UCSD-AML1 (cell line): ENCODE measurements around the gene MSI2.

Experiments used
- DNase-seq: peaks from one replicate; lab custom pipeline; 2025; ENCODE audit not compliant: unreplicated experiment; lab: John Stamatoyannopoulos, UW

MSI2 gene

DNA sequence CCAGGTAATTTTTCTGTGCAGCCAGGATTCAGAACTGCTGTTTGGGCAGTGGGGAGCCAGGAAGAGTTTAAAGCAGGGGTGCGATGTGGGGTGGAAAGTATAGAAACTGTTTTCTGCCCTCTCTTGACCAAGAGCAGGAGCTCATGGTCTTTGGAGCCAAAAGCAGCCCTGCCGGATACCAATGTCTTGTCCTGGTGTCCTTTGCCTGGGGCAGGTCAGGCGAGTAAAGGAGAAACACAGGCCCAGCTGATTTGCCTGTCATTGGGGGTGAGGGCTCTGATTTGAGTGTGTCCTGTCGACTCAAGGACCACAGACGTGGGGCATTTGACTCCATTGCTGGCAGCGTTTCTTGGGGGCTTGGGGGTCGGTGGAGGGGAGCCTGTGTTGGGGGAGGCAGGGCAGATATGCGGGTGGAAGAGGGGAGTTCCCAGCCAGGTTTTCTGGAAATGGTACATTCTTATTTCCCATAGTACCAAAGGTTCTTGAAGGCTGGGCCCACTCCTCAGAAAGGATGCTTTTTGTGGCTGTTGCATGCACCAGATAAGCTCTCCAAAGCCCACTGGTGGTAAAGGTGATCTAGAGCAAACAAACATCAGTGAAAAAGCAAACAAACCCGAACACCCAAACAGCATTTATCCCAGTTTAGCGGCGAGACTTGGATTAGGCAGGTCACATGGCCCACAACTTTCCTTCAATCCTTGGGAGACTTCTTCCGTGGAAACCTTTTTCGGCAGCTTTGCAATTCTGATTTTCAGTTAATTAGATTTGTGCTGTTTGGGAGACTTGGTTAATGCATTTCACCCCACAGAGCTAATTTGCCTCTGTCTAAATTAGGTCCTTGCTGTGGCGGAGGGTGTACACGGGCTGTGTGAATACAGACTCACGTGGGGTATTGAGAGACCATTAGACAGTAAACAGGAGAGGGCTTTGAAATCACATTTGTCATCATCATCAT, 59.0 kb downstream of the MSI2 start:
- DNase-seq, result no peak

DNA sequence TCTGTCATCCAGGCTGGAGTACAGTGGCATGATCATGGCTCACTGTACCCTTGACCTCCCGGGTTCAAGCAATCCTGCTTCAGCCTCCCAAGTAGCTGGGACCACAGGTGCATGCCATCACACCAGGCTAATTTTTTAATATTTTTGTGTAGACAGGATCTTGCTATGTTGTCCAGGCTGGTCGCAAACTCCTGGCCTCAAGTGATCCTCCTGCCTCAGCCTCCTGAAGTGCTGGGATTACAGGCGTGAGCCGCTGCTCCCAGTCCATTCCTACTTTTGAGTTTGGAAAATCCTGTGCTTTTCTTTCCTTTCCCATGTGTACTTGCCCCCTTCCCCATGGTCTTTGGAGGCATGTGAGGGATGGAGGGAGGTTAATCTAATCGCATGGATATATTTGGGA, 60.0 kb downstream of the MSI2 start:
- DNase-seq, result no peak

- no peak for DNase-seq
Observed at GRCh38 chr17:57317079-57317478, 60.8 kb downstream of the MSI2 start.

- DNase-seq, result no peak
Observed at GRCh38 chr17:57318913-57319312, 62.6 kb downstream of the MSI2 start.

DNA sequence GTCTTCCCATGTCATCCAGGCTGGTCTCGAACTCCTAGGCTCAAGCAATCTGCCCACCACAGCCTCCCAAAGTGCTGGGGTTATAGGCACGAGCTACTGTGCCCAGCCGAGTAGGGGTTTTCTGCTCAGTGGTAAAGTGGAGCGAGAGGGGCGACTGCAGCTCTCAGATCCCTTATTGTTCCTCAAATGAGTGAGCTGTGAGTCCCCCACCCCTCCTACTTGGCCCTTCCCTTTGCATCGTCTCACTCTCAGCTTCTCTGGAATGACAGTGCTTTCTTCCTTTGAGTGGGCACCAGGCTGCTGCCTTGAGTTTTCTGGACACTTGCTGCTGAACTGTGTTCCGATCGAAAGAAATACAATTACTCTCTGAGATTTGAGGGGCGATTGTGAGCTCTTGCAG, 63.5 kb downstream of the MSI2 start:
- DNase-seq, result no peak

- DNase-seq, result no peak
Observed at GRCh38 chr17:57323391-57323790, 67.1 kb downstream of the MSI2 start.

- DNase-seq, result no peak
Observed at GRCh38 chr17:57324060-57324459, 67.7 kb downstream of the MSI2 start.

DNA sequence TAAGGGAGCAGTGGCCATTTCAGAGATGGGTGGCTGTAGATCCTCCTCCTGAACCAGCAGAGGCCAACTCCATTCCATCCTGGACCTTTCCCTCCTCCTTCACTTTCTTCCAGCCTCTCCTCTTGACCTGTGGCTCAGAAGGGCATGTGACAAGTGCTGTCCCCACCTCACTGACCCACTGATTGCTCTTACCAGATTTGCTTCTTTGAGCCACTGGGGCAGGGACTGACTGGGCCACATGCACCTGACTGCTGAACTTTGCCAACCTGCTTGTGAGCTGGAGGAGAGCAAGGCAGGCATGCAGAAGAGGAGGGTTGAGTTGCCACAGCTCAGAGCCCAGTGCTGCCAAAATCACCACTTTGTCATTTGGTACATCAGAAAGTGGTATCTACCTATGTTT, 68.3 kb downstream of the MSI2 start:
- no peak for DNase-seq

- DNase-seq, result no peak
Observed at GRCh38 chr17:57326336-57326735, 70.0 kb downstream of the MSI2 start.

- no peak for DNase-seq
Observed at GRCh38 chr17:57326764-57327163, 70.4 kb downstream of the MSI2 start.

DNA sequence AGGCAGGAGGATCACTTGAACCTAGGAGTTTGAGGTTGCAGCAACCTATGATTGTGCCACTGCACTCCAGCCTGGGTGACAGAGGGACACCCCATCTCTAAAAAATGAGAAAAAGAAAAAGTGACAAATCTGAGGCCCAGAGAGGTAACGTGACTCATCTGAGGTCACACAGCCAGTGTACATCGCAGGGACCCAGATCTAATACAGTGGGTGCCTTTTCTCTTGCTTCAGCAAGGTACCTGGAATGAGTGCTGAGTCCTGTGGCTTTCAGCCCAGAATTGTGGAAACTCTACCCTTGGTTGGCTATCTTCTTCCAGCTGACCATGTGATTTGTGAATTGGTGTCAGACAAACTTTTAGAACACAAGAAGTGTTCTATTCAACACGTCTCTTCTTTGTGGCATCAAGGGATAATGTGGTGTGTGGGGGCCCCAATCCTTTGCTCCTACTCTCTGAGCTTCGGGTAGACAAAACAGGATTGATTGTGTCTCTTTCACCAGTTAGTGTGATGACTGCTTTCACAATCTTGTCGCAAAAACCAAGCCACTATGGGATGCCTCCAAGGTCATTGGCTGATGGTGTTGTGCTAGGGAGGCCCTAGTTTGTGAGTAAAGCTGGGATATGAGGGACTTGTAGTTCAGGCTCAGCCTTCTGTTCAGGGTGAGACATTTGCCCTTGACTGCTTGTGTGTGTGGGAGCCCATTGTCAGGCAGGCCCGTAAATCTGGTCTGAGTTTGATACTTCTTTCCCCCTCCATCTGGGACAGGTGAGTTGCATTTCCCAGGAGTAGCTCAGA, 71.0 kb downstream of the MSI2 start:
- no peak for DNase-seq

DNA sequence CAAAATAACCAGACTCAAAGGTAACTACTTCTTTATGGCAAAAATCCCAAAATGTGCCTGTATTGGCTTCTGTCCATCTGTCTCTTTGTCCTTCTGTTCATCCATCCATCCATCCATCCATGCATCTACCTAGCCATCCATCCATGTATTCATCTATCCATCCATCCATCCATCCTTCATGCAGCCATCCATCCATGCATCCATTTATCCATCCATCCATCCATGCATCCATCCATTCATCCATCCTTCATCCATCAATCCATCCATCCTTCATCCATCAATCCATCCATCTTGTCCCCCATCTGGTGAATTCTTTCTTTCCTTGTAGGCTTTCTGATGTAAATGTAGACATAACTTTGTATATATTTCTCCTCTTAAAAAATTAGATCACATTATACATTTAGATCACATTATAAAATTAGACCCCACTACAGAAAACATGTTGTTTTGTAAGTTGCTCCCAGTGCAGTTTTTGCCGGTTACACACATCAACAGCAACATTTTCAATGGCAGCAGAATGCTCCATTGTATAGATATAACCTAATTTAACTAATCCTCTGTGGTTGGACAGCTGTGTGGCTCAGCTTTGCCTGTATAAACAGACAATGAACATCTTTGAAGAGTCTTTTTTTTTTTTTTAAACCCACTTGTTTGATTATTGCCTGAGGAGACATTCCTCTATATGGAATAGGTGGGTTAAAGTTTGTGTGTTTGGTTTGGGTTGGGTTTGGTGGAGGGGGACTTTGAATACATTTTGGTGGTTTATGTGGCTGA, 72.0 kb downstream of the MSI2 start:
- DNase-seq, result no peak

GRCh38 chr17:57329380-57330214, 73.3 kb downstream of the MSI2 start:
- no peak for DNase-seq

- DNase-seq, result no peak
Observed at GRCh38 chr17:57330587-57330986, 74.3 kb downstream of the MSI2 start.

DNA sequence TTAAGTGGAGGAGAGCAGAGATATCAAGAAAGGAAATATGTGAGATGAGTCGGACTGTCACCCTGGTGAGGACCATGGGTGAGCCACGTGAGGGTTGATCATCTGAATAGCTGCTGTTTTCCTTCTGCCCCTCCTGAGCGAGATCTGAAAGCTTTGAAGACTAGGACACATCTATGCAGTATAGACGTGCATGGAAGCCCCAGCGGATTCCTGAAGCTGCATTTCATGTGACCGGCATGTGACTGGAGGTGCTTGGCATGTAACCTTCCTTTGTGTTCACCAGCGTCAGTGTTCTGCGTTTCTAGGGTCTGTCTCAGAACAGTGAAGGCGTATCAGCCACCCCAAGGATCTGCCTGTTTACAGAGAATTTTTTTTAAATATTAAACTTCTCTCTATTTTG, 75.1 kb downstream of the MSI2 start:
- no peak for DNase-seq

DNA sequence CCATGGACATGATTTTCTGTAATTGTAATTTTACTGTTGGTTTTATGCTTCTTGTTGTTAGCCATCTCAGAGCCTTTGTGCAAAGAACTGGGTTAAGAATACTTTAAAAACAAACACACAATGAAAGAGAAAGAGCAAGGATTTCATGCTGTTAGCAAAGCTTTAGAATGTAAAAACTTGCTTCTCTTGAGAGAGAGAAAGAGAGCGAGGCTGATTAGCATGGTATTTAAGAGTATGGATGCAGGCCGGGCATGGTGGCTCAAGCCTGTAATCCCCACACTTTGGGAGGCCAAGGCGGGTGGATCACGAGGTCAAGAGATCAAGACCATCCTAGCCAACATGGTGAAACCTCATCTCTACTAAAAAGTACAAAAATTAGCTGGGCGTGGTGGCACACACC, 76.2 kb downstream of the MSI2 start:
- no peak for DNase-seq

GRCh38 chr17:57335195-57335792, 79.0 kb downstream of the MSI2 start:
- DNase-seq, result no peak

DNA sequence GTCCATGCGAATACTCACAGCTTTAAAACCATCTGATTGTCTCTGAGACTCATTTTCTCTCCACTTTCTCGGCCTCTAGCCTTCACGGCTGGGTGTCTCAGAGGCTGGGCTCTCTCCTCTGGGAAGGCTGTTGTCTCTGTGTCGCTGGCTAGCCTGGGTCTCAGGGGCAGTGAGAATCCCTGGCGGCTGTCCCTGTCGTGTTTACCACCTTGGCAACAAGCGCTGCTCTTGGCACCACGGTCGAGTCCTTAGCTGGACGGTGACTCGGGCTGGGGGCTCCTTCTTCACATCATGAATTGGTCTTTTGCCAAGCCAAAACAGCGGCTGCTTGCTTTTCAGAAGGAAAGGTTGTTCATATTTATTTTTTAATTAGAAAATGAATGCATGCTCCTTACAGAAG, 81.1 kb downstream of the MSI2 start:
- no peak for DNase-seq

DNA sequence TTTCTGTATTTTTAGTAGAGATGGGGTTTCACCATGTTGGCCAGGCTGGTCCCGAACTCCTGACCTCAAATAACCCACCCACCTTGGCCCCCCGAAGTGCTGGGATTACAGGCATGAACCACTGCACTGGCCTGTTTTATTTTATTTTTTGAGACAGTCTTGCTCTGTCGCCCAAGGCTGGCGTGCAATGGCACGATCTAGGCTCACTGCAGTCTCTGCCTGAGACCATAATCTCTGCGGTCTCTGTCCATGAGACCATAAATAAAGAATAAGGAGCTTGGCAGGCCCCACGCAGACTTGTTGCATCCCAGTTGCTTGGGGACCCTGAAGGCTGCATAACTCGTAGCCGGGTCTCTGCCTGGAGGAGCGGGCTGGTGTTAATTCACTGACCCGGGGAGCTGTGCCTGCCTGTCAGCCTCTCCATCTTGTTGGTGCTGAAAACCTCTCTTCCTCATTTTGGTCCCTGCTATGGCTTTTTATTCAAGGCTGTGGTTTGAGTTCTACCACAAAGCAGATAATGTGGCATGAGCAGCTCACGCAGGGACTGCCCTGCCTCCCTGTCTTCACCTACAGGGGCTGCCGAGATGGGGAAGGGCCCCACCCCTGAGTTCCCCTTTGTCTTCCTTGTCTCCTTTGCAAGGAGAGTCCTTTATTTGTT, 82.1 kb downstream of the MSI2 start:
- DNase-seq, result peak; percentile 53
